Suprapubic skin (tissue), 4 donors: ENCODE results near the gene NCKAP5. TPM values are rescaled to one million over a fixed set of nuclear protein-coding genes. Genes with fewer than 3 reads are reported as not detected.

ENCODE experiments used
- DNase-seq, 2 donors: peaks; one replicate each; pipeline ENCODE4 v3.0.0-alpha.2; 2019; ENCODE audit warnings: low spot score in 2 of 2
- H3K27ac ChIP-seq: fragments of 200-600 bp; sonication (generic); one replicate; pipeline ENCODE4 v1.5.1; 2019
- H3K27me3 ChIP-seq: fragments of 200-600 bp; sonication (generic); one replicate; pipeline ENCODE4 v1.5.1; 2019
- H3K36me3 ChIP-seq: fragments of 200-600 bp; sonication (generic); one replicate; pipeline ENCODE4 v1.5.1; 2019
- H3K4me1 ChIP-seq: fragments of 200-600 bp; sonication (generic); one replicate; pipeline ENCODE4 v1.5.1; 2019
- H3K4me3 ChIP-seq: fragments of 200-600 bp; sonication (generic); one replicate; pipeline ENCODE4 v1.5.1; 2019; ENCODE audit warnings: mild to moderate bottlenecking
- H3K9me3 ChIP-seq: fragments of 200-600 bp; sonication (generic); one replicate; pipeline ENCODE4 v1.5.1; 2019
- EP300 ChIP-seq: sonication (generic); formaldehyde crosslinking; IDR thresholded peaks from one replicate; pipeline ENCODE4 v1.6.1; 2017; ENCODE audit warnings: antibody characterized with exemption
- POLR2A ChIP-seq, 2 donors: fragments of 450-650 bp; IDR thresholded peaks; one replicate each; pipeline ENCODE4 v1.6.1; 2017; ENCODE audit warnings: antibody characterized with exemption in 2 of 2, mild to moderate bottlenecking in 2 of 2, moderate library complexity in 2 of 2
- POLR2AphosphoS5 ChIP-seq, 3 donors: sonication (generic); formaldehyde crosslinking; IDR thresholded peaks; one replicate each; pipeline ENCODE4 v1.6.1; 2017; ENCODE audit warnings: antibody characterized with exemption in 3 of 3
- WGBS: methylation state at CpG from one replicate; pipeline ENCODE4 v1.1.5; 2018; 5-methylcytosine and 5-hydroxymethylcytosine counted together
- total RNA-seq, 4 donors: library from RNA; depleted of rRNA; stranded (reverse); fragments of >200 nt; gene quantifications; one replicate each; pipeline ENCODE4 v1.1.0, GENCODE V29; 2016
- TF ChIP-seq, protein P1 (sequence below), 2 donors: fragments of 200-600 bp in 1 of 2; fragments of 450-650 bp in 1 of 2; sonication (generic) in 1 of 2; IDR thresholded peaks; one replicate each; pipeline ENCODE4 v1.5.1; 2016 to 2019; ENCODE audit warnings: antibody characterized with exemption in 2 of 2, mild to moderate bottlenecking in 1 of 2, moderate library complexity in 1 of 2

NCKAP5 gene
- 1 to 10 TPM; 2.8 to 6.4 (median 4.2) TPM for total RNA-seq

DNA sequence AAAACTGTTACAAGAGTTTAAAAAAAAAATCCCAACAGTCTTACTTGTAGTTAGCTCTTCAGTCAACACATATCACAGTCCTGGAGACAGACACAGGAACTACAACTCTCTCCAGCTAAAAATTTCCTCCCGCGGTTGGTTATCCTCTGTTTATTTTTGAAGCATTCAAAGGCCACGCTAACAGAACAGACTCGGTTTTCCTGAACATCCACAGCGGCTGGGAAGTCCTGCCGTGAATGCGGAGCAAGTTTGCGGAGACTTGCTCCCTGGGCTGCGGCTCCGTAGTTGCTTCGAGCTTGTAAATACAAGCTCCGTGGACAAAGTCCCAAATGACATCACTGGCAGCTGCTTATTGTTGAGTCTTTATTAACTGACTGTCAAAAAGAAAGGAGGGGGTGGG, at the start of gene NCKAP5:
NCKAP5 (minus strand) TSS at position 292 of the 400 bp plus-strand sequence. CDS start 50,937 bp downstream, outside the sequence.
- TF ChIP-seq, protein P1, sequence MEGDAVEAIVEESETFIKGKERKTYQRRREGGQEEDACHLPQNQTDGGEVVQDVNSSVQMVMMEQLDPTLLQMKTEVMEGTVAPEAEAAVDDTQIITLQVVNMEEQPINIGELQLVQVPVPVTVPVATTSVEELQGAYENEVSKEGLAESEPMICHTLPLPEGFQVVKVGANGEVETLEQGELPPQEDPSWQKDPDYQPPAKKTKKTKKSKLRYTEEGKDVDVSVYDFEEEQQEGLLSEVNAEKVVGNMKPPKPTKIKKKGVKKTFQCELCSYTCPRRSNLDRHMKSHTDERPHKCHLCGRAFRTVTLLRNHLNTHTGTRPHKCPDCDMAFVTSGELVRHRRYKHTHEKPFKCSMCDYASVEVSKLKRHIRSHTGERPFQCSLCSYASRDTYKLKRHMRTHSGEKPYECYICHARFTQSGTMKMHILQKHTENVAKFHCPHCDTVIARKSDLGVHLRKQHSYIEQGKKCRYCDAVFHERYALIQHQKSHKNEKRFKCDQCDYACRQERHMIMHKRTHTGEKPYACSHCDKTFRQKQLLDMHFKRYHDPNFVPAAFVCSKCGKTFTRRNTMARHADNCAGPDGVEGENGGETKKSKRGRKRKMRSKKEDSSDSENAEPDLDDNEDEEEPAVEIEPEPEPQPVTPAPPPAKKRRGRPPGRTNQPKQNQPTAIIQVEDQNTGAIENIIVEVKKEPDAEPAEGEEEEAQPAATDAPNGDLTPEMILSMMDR (IDR thresholded peaks at IDR 0.05), result peak in 1 of 2 donors; percentile 19
- no peak for TF ChIP-seq POLR2AphosphoS5 (IDR thresholded peaks at IDR 0.05)
- no peaks in the 10 kb centered on the region for H3K27me3 ChIP-seq
- peak within 1 kb of the TSS; percentile 41 for H3K4me3 ChIP-seq
- WGBS, result 2% methylated on average over 12 of the region's 12 CpGs
- peaks cover 32% of the 10 kb centered on the region for H3K4me1 ChIP-seq
- no peak for DNase-seq
- no peaks in the 10 kb centered on the region for H3K36me3 ChIP-seq
- H3K9me3 ChIP-seq, result no peaks in the 10 kb centered on the region
- H3K27ac ChIP-seq, result peak within 1 kb of the TSS; percentile 63

DNA sequence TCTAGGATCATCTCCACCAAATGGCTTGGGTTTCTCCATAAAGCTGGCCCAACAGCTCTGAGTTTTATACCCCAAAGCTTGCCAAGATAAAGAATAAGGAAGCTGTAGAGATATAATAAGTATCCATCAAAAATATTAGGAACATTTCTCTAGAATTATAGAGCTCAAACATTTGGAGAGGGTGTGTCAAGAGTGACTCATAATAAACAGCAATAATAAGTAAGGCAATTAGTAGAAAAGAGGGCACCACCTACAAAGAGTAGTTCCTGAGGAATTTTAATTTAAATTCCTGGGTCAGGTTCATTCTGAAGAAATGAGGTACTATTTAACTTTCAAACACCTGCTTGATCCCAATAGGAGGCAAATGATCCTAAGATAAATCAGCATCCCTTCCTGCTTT, 41.4 kb upstream of the NCKAP5 start:
- H3K4me1 ChIP-seq, result no peaks in the 10 kb centered on the region
- TF ChIP-seq, protein P1 (IDR thresholded peaks at IDR 0.05), result no peak
- no peak for TF ChIP-seq POLR2A (IDR thresholded peaks at IDR 0.05)
- TF ChIP-seq POLR2AphosphoS5 (IDR thresholded peaks at IDR 0.05), result no peak
- no peak for TF ChIP-seq EP300
- H3K36me3 ChIP-seq, result no peaks in the 10 kb centered on the region
- H3K27me3 ChIP-seq, result no peaks in the 10 kb centered on the region
- H3K4me3 ChIP-seq, result no peak overlapping the region
- DNase-seq, result no peak
- H3K27ac ChIP-seq, result no peak overlapping the region
- H3K9me3 ChIP-seq, result no peaks in the 10 kb centered on the region

DNA sequence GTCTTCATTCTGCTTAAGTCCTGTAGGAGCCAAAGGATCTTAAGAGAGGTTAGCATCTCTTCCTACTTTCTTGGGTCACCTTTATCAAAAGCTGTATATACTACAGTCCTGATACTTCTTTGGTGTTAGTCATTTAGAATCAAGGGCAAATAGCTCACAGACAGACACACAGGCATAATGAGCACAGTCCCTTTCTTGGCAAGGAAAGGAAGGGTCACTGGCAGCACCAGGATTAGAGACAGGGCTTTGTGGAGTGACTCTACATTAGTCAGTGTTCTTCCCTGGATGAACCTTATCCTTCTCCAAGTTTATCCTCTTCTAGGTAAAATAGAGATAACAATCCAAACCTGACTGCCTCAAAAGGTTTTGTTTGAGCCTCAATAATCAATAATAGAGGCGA, 40.0 kb upstream of the NCKAP5 start:
- H3K27ac ChIP-seq, result no peak overlapping the region
- no peak for DNase-seq
- H3K4me3 ChIP-seq, result no peak overlapping the region
- H3K9me3 ChIP-seq, result no peaks in the 10 kb centered on the region
- WGBS, result 94% methylated on average over 1 of the region's 1 CpG
- no peak for TF ChIP-seq EP300
- TF ChIP-seq, protein P1 (IDR thresholded peaks at IDR 0.05), result no peak
- no peak for TF ChIP-seq POLR2AphosphoS5 (IDR thresholded peaks at IDR 0.05)
- no peak for TF ChIP-seq POLR2A (IDR thresholded peaks at IDR 0.05)
- H3K4me1 ChIP-seq, result no peaks in the 10 kb centered on the region
- no peaks in the 10 kb centered on the region for H3K27me3 ChIP-seq
- no peaks in the 10 kb centered on the region for H3K36me3 ChIP-seq

DNA sequence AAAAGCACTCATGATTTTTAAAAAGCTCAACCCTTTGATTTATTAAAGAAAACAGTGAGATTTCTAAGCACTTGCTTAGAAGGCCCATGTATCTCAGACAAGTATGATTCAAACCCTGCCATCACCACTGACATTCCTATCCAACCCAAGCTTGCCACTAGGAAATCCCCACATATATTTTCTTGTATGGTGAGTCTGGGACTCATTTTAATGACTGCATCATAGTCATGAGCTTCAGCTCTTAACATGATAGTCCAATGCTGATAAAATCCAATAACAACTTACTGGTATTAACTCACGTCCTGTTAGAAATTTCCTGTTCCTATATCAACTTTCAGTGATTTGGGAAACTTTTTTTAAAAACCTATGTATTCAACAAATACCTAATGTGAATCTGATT, 39.4 kb upstream of the NCKAP5 start:
- H3K36me3 ChIP-seq, result no peaks in the 10 kb centered on the region
- H3K27me3 ChIP-seq, result no peaks in the 10 kb centered on the region
- no peak overlapping the region for H3K4me3 ChIP-seq
- no peak overlapping the region for H3K27ac ChIP-seq
- no peak for DNase-seq
- no peaks in the 10 kb centered on the region for H3K9me3 ChIP-seq
- WGBS, result 59% methylated on average over 1 of the region's 1 CpG
- TF ChIP-seq EP300, result no peak
- no peak for TF ChIP-seq POLR2A (IDR thresholded peaks at IDR 0.05)
- TF ChIP-seq, protein P1 (IDR thresholded peaks at IDR 0.05), result no peak
- TF ChIP-seq POLR2AphosphoS5 (IDR thresholded peaks at IDR 0.05), result no peak
- H3K4me1 ChIP-seq, result peaks cover 2% of the 10 kb centered on the region

DNA sequence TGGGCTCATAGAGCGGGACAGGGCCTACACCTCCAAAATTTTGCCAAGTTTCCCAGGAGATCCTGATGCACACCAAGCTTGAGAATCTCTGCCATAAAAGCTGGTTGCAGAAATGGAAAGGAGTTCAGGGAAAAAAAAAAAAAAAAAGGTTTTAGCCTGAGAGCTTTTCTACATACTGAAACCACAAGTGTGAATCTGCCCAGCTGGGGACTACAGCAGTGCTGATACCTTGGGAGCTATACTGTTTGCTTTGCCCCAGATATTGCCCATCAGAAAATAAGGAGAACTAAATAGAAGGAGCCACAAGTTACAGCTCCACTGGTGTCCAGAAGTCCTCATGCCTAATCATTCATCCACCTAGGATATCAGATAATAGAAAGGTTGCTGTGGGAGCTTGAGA, 38.4 kb upstream of the NCKAP5 start:
- Histone ChIP-seq H3K4me3 (no peak overlapping the region), H3K9me3 (no peaks in the 10 kb centered on the region), H3K27ac (no peak overlapping the region), H3K4me1 (peaks cover 10% of the 10 kb centered on the region), H3K27me3 (no peaks in the 10 kb centered on the region), H3K36me3 (no peaks in the 10 kb centered on the region)
- TF ChIP-seq POLR2AphosphoS5 (IDR thresholded peaks at IDR 0.05) (no peak), EP300 (no peak), POLR2A (IDR thresholded peaks at IDR 0.05) (no peak)
- TF ChIP-seq, protein P1 (IDR thresholded peaks at IDR 0.05), result no peak
- no peak for DNase-seq
- WGBS, result 76% methylated on average over 1 of the region's 1 CpG
